Right ventricle myocardium inferior (tissue), 1 donor: ENCODE data around the gene CRAMP1. TPM values are rescaled to one million over a fixed set of nuclear protein-coding genes. Genes with fewer than 3 reads are reported as not detected.

ENCODE experiments used
- ATAC-seq: fragments of 200-7000 bp; cut with Tn5 transposase; one replicate; pipeline ENCODE4 v1.9.1; 2020; ENCODE audit warnings: mild to moderate bottlenecking, moderate library complexity
- DNase-seq: peaks from one replicate; pipeline ENCODE4 v3.0.0; 2021; ENCODE audit errors: missing footprints
- intact Hi-C: fragments of 100-400 bp; cut with DNase I; formaldehyde crosslinking; loops from one replicate; pipeline ENCODE4 v1.11.0; 2022
- total RNA-seq: library from RNA; stranded (reverse); fragmentation: NEBNext Ultra II Directional; extraction: Animal tissue kit (Norgen Biotek cat#: 25700); gene quantifications from one replicate; pipeline ENCODE4 v1.2.1, GENCODE V29; 2021
- donor health status: DM: no; HTN: yes; CAD: no; lungs with severe emphysema.

Gene CRAMP1
- total RNA-seq, 1 donor from 2014 or later = 9.8 TPM

DNA sequence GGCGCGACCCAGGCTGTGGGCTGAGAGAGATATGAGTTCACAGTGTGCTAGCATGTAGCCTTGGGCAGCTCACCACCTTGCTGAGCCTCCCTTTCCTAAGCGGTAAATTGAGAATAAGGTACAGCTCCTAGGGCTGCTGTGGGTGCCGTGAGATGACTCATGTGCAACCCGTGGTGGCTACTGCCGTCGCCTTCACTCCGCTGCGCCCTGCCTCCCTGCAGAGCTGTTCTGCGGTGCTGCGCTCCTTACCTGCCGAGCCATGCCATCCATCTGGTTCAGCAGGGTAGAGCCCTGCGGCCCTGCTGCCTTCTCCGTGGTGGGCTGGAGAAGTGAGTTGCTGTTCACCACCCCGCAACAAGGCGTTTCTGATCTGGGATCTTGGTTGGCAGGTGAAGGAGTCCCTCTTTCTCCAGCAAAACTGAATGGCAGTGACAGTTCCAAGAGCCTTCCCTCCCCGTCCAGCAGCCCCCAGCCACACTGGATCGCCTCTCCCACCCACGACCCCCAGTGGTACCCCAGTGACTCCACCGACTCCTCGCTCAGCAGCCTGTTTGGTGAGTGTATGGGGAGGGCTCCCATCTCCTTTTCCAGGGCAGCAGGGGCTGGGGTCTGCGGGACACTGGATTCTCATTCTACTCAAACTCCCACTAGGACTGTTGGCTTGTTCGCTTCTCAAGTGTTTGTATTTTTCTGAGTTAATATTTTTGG is 56.6 kb downstream of the CRAMP1 start:
- intact Hi-C loops = no loop called here
- no peak for ATAC-seq
- DNase-seq = peak; percentile 45

DNA sequence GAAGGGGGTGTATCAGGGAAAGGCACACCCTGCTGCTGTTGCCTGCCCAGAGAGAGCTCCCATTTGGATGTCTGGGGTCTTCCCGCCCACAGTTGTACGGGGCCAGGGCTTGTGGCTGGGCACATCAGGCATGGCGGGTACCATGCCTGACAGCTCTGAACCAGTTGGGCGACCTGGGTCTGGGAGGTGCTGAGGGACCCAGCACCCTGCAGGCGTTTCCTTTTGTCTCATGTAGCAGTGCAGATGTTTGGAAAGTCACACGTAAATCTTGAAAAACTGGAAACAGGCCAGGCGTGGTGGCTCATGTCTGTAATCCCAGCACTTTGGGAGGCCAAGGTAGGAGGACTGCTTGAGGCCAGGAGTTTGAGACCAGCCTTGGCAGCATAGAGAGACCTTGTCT is 57.5 kb downstream of the CRAMP1 start:
- ATAC-seq (no peak), DNase-seq (no peak)
- intact Hi-C loops = no loop called here

DNA sequence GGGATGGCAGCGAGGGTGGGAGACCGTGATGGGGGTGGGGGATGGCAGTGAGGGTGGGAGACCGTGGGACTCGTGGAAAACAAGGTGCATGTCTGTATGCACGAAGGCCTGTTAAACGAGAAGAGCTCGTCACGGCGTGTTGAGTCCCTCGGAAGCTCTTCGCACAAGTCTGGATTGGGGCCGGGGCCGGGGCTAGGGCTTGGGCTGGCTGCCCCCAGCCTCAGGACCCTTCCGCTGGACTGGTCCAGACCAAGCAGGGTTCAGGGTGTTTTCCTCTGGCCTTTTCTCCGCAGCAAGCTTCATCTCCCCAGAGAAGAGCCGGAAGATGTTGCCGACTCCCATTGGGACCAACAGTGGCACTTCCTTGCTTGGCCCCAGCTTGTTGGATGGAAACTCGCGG is 58.2 kb downstream of the CRAMP1 start:
- intact Hi-C loops = no loop called here
- ATAC-seq (no peak), DNase-seq (no peak)

DNA sequence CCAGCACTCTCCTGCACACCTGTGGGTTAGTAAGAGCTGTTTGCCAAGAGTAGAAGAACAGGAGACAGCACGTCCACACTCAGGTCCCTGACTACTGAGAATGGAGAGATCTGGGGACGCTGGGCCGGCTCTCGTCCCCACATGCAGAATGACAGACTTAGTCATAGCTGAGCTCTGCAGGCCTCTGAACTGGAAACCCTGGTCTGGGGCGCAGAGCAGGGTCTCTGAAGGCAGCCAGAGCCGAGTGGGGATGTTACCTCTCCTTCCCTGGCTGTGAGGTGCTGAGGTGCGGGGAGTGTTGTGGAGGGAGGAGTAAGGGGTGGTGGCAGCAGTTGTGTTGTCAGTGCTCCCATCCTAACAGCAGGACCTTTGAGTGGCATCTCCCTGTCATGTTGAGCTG is 58.7 kb downstream of the CRAMP1 start:
- intact Hi-C loops = no loop called here
- DNase-seq (no peak), ATAC-seq (no peak)

GRCh38 chr16:1673424-1674151 is 61.4 kb downstream of the CRAMP1 start:
- ATAC-seq (no peak), DNase-seq (no peak)
- intact Hi-C loops = no loop called here

GRCh38 chr16:1674306-1674705 is 62.1 kb downstream of the CRAMP1 start:
- intact Hi-C loops = no loop called here
- no peak for ATAC-seq
- DNase-seq = no peak

DNA sequence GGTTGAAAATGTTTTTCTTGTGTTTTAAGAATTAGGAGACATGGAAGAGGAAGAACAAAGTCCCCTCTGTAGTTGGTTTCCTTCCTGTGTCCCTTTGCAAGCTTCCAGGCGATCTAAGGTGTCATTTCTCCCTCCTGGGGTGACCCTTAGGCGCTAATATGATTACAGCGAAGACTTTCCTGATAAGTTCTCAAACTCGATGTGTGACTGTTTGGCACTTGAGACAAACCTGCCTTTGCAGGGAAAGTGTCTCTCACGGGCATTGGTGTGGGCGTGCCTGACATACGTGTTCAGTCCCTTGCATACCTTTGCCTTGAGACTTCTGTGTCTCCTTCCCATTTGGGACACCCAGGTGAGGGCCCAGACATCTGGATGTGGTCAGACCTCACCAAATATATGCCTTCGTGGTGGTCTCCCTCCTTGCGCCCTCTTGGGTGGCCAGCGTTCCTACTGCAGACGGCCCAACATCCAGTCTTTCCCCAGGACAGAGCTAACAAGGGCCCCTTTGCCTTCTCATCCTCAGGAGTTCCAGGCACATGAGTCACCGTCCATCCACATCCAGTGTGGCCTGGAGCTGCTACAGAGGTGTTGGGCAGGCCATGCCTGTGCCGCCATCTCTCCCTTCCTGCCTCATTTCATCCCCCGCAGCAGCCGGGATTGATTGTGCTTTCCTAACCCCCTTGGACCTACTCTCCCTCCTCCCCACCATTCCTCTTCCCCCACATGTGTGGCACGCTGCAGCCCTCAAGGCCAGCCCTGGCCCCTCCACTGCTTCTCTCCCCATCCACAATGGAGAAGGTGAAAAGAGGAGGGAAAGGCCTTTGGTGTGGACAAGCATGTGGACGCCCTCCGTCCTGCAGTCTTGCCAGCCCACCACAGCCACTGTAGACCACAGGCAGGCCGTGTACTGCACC is 62.8 kb downstream of the CRAMP1 start:
- intact Hi-C loops = loop anchor here (5.0 kb wide), 1 partner anchor 63 kb away; the partner anchor contains the start of genes CRAMP1 and IFT140
- no peak for ATAC-seq
- no peak for DNase-seq

DNA sequence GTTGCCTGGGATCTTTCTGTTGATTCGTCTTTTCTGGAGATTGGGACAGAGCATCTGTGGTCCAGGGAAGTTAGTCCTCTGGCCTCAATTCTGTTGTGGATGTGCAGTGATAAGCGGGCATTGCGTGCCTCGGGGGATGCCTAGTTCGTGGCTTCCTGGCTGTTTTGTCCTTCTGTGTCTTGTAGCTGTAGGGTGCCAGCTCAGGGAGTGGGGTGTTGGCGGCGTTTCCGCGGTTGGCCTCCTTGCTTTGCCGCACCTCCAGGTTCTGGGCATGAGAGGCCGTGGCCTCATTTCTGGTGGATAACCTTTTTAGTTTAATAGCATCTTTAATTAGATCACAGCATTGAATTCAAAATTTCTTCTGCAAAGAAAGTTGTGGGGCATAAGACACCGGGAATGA is 64.5 kb downstream of the CRAMP1 start:
- DNase-seq (no peak), ATAC-seq (no peak)
- intact Hi-C loops = loop anchor here (5.0 kb wide), 1 partner anchor 64 kb away; the partner anchor contains the start of genes CRAMP1 and IFT140

GRCh38 chr16:1677339-1677738 is 65.2 kb downstream of the CRAMP1 start:
- DNase-seq (no peak), ATAC-seq (no peak)
- intact Hi-C loops = loop anchor here (5.0 kb wide), 1 partner anchor 65 kb away; the partner anchor contains the start of genes CRAMP1 and IFT140

DNA sequence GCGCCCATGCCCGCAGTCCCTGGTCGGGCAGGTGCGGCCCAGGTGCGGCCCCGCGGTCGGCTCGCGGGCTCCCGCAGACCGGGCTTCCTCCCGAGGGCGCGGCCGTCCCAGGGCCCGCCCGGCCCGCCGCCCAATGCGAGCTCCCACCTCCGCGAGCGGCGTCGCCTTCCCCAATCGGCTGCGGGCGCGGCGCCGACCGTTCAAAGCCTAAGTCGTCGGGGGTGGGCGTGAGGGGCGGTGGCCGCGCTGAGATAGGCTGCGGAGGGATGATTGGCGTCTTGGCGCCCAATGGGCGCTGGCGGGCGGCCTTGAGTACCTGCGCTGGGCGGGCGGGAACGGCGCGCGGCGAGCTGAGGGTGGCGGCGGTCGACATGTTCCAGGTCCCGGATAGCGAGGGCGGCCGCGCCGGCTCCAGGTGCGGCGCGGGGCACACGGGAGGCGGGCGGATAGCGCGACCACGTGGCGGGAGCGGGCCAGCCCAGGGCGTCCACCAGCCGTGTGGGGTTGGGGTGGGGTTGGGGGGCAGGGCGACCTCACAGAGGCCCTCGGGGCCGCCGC is 65.9 kb downstream of the CRAMP1 start, which contains the start of gene JPT2:
JPT2 (plus strand) TSS at position 338 of the 558 bp plus-strand sequence; CDS start at position 372, 34 bp downstream.
- peak; percentile 99 for ATAC-seq
- DNase-seq = peak; percentile 99
- intact Hi-C loops = loop anchor here (5.0 kb wide), 1 partner anchor 66 kb away; the partner anchor contains the start of genes CRAMP1 and IFT140

DNA sequence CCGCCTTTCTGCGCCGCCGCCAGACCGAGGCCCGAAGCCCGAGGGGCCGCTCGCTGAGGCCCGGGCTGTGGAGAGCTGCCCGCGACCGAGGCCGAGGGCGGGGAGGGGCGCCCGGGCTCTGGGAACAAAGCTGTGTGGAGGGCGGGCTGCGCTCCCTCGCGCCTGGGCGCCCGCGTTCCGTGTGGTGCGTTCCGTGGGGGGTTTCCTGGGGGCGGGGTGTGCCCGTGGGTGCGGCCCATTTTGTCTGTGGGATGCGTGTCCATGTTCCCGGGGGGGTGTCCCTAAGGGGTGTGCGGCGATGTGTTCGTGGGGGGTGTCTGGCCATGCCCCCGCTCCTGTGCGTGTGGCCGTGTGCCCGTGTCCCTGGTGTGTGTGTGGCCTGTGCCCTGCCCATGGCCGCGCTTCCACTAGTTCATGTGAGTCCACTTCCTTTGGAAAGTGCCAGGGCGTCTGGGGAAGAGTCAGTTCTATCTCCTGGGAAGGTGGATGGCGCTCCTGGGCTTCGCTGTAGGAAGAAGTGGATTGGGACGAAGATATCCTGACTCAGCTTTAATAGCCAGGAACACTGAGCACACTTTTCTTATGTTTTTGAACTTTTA is 66.4 kb downstream of the CRAMP1 start:
- intact Hi-C loops = loop anchor here (5.0 kb wide), 1 partner anchor 66 kb away; the partner anchor contains the start of genes CRAMP1 and IFT140
- no peak for DNase-seq
- ATAC-seq = peak; percentile 24

DNA sequence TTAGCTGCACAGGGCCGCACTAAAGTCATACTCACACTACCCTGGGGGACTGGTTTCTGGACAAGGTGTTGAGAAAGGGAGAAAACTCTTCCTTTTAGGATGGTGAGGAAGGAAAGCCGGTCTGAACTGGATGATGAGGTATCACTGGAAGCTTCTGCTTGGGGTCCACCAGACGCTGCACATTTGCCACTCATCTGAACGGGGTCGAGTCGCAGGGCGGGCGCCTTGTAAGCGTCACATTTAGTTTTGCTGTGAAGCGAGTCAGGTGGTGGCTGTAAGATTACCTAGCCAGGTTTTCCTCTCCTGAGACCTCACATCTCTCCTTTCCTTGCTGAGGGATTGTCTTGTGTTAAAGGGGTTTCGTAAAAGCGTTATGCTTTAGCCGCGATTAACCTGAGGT is 68.2 kb downstream of the CRAMP1 start:
- DNase-seq (no peak), ATAC-seq (no peak)
- intact Hi-C loops = no loop called here

- no peak for DNase-seq
- intact Hi-C loops = no loop called here
- ATAC-seq = no peak
Measured at GRCh38 chr16:1681032-1681431, 68.9 kb downstream of the CRAMP1 start.

DNA sequence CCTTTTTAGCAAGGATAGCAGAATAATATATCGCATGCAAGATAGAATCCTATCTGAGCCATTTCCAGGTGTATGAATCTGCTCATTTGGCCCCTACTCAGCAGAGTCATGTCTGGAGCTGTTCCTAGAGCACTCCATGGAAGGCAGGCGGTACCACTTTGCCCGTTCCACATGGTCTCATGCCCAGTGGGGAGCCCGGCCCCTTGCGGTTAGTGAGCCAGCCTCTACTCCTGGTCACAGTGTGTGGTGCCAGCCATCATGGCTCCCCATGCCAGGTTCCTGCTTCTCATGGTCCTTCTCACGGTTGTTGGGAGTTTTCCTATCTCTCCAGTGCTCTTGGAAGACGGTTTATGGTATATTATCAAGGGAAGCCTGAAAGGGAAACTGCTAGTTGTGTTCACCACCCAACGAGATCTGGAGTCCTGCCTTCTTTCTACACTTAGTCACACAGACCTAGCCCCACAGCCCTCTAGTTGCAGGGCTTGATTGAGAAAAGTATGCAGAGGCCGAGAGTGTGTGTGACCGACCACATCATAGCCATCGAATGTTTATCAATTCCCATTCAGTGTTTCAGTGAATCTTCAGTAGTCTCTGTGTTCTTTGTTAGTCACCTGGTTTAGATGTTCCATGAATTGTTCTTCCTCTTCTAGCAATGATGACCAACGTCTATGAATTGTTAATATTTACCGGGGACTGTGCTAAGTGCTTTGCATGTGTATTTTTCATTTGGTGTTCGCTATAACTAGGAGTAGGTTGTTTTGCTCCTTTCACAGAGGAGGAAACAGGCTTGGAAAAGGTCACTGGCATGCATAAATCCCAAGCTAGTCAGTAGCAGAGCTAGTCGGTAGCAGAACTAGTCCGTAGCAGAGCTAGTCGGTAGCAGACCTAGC is 75.5 kb downstream of the CRAMP1 start:
- no peak for DNase-seq
- intact Hi-C loops = no loop called here
- no peak for ATAC-seq

DNA sequence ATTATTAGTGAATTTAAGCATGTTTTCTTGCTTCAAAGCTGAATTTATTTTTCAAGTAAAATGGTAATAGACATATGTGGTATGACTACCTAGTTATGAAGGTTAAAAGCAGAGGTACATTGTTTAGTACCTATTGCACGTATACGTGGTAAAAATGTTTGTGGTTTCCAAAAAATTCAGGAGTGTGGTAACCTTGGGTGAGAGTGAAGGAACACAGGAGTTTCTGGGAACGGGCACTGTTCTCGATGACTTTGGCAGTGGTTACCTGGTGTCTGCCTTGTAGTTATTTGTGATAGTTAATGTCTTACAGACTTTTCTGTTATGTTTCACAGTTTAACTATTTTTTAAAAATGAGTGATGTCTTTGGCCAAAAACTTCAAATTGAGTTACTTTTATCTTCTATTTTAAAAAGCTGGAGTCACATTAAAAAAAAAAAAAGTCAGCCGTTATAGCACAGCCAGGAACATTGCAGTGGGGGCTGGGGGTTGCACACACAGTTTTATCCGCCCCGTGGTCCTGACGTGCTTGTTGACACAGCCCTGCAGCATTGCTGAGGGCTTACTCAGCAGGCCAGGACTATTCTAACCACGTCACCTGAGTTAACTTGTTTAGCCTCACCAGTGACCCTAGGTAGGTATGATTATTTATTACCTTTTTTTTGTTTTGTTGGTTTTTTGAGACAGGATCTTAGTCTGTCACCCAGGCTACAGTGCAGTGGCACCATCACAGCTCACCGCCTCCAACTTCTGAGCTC is 76.8 kb downstream of the CRAMP1 start:
- ATAC-seq = peak; percentile 60

DNA sequence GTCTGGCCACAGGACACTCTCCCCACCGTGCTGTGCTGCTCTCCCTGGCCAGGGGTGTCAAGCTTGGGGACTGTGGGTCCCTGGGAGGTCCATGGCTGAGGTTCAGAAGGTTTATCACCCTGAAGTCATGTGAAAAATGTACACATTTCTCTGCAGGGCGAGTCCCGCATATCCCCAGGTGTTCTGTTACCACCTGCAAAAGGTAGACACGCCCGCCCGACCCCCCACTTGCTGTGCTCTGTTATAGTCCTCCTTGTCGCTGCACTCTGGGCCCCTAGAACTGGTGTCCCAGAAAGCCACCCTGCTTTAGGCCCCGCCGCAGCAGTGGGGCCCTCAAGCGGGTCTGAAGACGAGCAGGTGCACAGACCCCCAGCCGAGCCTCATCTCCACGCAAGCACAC is 77.7 kb downstream of the CRAMP1 start:
- ATAC-seq = no peak
- DNase-seq = no peak
- intact Hi-C loops = no loop called here

More for the DNA sequence above, 76.8 kb downstream of the CRAMP1 start:
- no peak for DNase-seq
- intact Hi-C loops = no loop called here

DNA sequence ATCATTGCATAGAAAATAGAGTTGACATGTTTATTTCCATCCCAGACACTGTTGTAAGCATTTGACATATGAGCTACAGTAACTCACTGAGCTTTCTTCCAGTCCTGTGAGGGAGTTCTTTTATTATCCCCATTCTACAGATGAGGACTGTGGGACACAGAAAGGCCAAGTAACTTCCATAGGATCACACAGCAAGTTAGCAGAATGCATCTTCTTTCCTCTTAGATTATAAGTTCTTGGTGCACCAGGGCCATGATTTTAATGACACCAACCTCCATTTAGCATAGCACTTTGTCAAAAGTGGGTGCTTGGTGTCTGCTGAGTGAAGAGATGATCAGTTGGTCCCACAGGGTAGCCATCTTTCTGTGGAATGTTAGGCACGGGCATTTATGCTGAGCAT is 78.7 kb downstream of the CRAMP1 start:
- ATAC-seq = no peak
- intact Hi-C loops = no loop called here
- DNase-seq = no peak
